ENCODE results near the gene IL6ST. TPM values are rescaled to one million over a fixed set of nuclear protein-coding genes. Genes with fewer than 3 reads are reported as not detected.
A peak's percentile ranks its signal among the peaks of the same experiment; 100 is the strongest.
"Not testable (repeated sequence)": the region's sequence is repeated elsewhere in the genome, so short reads cannot be mapped to it uniquely, and the experiment has no call there.

IL6ST gene
- total RNA-seq, 1 experiment from 2014 or later = 60.2 TPM

GRCh38 chr5:55993013-55993412 lies 1.8 kb downstream of the IL6ST start:
- ChIA-PET POLR2A (ENCODE audit: unreplicated experiment) (interaction anchor here (0.6 kb wide), 1 partner anchor 56 kb away, joined by 3 read pairs; no protein-coding TSS in a partner anchor), CTCF (no interaction called here)
- Histone ChIP-seq H3K9me2 (ENCODE audit: insufficient read depth) (no peaks in the 10 kb centered on the region), H3F3A (ENCODE audit: insufficient read depth, low read depth) (peaks cover 20% of the 10 kb centered on the region), H3K4me1 (replicated peaks; ENCODE audit: insufficient read depth) (peaks cover 44% of the 10 kb centered on the region), H3K9me3 (ENCODE audit: insufficient read depth, low read depth) (no peaks in the 10 kb centered on the region), H3K36me3 (ENCODE audit: low read depth) (no peaks in the 10 kb centered on the region), H4K20me1 (ENCODE audit: insufficient read depth) (no peaks in the 10 kb centered on the region; the same call in 1 of the 2 replicates), H3K27me3 (ENCODE audit: insufficient read depth, low read depth) (no peaks in the 10 kb centered on the region), H3K4me3 (peak overlapping the region; percentile 87), H3K27ac (peak overlapping the region; percentile 91), H3K79me2 (ENCODE audit: low read depth) (peaks cover 75% of the 10 kb centered on the region), H3K4me2 (peak overlapping the region; percentile 99), H2AFZ (no peak overlapping the region)
- no peak for DNase-seq
- intact Hi-C loops (cut with micrococcal nuclease; ENCODE audit: unreplicated experiment) = no loop called here
- no TSS peak for BruUV-seq (replicated peaks)
- TF ChIP-seq CTCF (conservative IDR thresholded peaks at IDR 0.05) (no peak), EZH2 (IDR thresholded peaks at IDR 0.05; ENCODE audit: low read depth) (no peak)

- POLR2A ChIA-PET (ENCODE audit: unreplicated experiment) = interaction anchor here (0.7 kb wide), 1 partner anchor 43 kb away, joined by 9 read pairs; no protein-coding TSS in a partner anchor
- no peaks in the 10 kb centered on the region for H3K9me2 ChIP-seq (ENCODE audit: insufficient read depth)
- H4K20me1 ChIP-seq (ENCODE audit: insufficient read depth) = no peaks in the 10 kb centered on the region; the same call in 1 of the 2 replicates
Observed at GRCh38 chr5:55991768-55992486, 2.8 kb downstream of the IL6ST start.

GRCh38 chr5:55990895-55991294 lies 3.9 kb downstream of the IL6ST start:
- H3K9me3 ChIP-seq (ENCODE audit: insufficient read depth, low read depth); H3K9me2 ChIP-seq (ENCODE audit: insufficient read depth); intact Hi-C loops (cut with micrococcal nuclease; ENCODE audit: unreplicated experiment); H3K27ac ChIP-seq; H3K4me2 ChIP-seq; H3F3A ChIP-seq (ENCODE audit: insufficient read depth, low read depth); H3K27me3 ChIP-seq (ENCODE audit: insufficient read depth, low read depth); H2AFZ ChIP-seq; BruUV-seq (replicated peaks); POLR2A ChIA-PET (ENCODE audit: unreplicated experiment); H4K20me1 ChIP-seq (ENCODE audit: insufficient read depth); H3K4me3 ChIP-seq; DNase-seq; CTCF ChIA-PET: not testable (repeated sequence)
- peaks cover 13% of the 10 kb centered on the region; the same call in 1 of the 2 replicates for H3K36me3 ChIP-seq (ENCODE audit: low read depth)
- H3K79me2 ChIP-seq (ENCODE audit: low read depth) = peaks cover 90% of the 10 kb centered on the region
- peaks cover 26% of the 10 kb centered on the region for H3K4me1 ChIP-seq (replicated peaks; ENCODE audit: insufficient read depth)

More at GRCh38 chr5:55991768-55992486, 2.8 kb downstream of the IL6ST start:
- H3F3A ChIP-seq (ENCODE audit: insufficient read depth, low read depth) = peaks cover 9% of the 10 kb centered on the region
- H3K36me3 ChIP-seq (ENCODE audit: low read depth) = peaks cover 5% of the 10 kb centered on the region; the same call in 1 of the 2 replicates
- peaks cover 85% of the 10 kb centered on the region for H3K79me2 ChIP-seq (ENCODE audit: low read depth)
- peaks cover 37% of the 10 kb centered on the region for H3K4me1 ChIP-seq (replicated peaks; ENCODE audit: insufficient read depth)
- H3K27ac ChIP-seq = no peak overlapping the region
- intact Hi-C loops (cut with micrococcal nuclease; ENCODE audit: unreplicated experiment) = no loop called here
- peak overlapping the region; percentile 99 for H3K4me2 ChIP-seq
- no peaks in the 10 kb centered on the region for H3K27me3 ChIP-seq (ENCODE audit: insufficient read depth, low read depth)
- BruUV-seq (replicated peaks) = no TSS peak
- DNase-seq = no peak
- CTCF ChIA-PET = interaction anchor here (0.7 kb wide), 1 partner anchor 292 kb away, joined by 4 read pairs; no protein-coding TSS in a partner anchor
- H2AFZ ChIP-seq = no peak overlapping the region
- H3K9me3 ChIP-seq (ENCODE audit: insufficient read depth, low read depth) = no peaks in the 10 kb centered on the region
- peak overlapping the region; percentile 87; the same call in 1 of the 2 replicates for H3K4me3 ChIP-seq
- TF ChIP-seq EZH2 (IDR thresholded peaks at IDR 0.05; ENCODE audit: low read depth) = no peak
- TF ChIP-seq CTCF (conservative IDR thresholded peaks at IDR 0.05) = no peak

Measured in PC-9 (cell line).